ENCODE results near the gene OSBP2. TPM values are rescaled to one million over a fixed set of nuclear protein-coding genes. Genes with fewer than 3 reads are reported as not detected.

The OSBP2 gene
- polyA plus RNA-seq, 2 of the 4 experiments (the other 2 are of a cell fraction), result 2.7 to 6.0 TPM

GRCh38 chr22:30861688-30862552 lies 167.2 kb downstream of the OSBP2 start:
- no peaks in the 10 kb centered on the region for H3K9me3 ChIP-seq
- ATAC-seq (no peak), DNase-seq (ENCODE audit: low read depth in 1 of 2, low spot score in 1 of 2) (no peak), FAIRE-seq (no peak)
- WGBS (ENCODE audit: missing lambda C conversion rate), result 89% methylated on average over 12 of the region's 16 CpGs
- CTCF ChIA-PET, result interaction anchor here (0.6 kb wide), 1 partner anchor 59 kb away, joined by 3 read pairs; no protein-coding TSS in a partner anchor
- TF ChIP-seq MAFK (IDR thresholded peaks at IDR 0.05; ENCODE audit: partially characterized antibody) (no peak), GATA3 (IDR thresholded peaks at IDR 0.05; ENCODE audit: borderline replicate concordance) (no peak)
- POLR2A ChIA-PET, result no interaction called here
- no peak overlapping the region for H3K27ac ChIP-seq
- H3K4me2 ChIP-seq, result no peak overlapping the region
- no peak overlapping the region for H3K4me3 ChIP-seq
- H3K4me1 ChIP-seq, result no peaks in the 10 kb centered on the region

- WGBS (ENCODE audit: missing lambda C conversion rate), result 73% methylated on average over 14 of the region's 19 CpGs
- ATAC-seq (no peak), FAIRE-seq (no peak), DNase-seq (ENCODE audit: low read depth in 1 of 2, low spot score in 1 of 2) (no peak)
- Histone ChIP-seq H3K4me2 (no peak overlapping the region), H3K4me3 (no peak overlapping the region), H3K4me1 (no peaks in the 10 kb centered on the region), H3K27ac (no peak overlapping the region), H3K9me3 (no peaks in the 10 kb centered on the region)
- ChIA-PET CTCF (no interaction called here), POLR2A (no interaction called here)
- TF ChIP-seq ZSCAN20 (CRISPR knock-in tag; IDR thresholded peaks at IDR 0.05) (no peak), FOXS1 (CRISPR knock-in tag; IDR thresholded peaks at IDR 0.05) (no peak), ESRRA (IDR thresholded peaks at IDR 0.05; ENCODE audit: borderline replicate concordance, low read length) (no peak), HEYL (CRISPR knock-in tag; IDR thresholded peaks at IDR 0.05) (no peak), CBX8 (IDR thresholded peaks at IDR 0.05) (no peak), ZNF302 (CRISPR knock-in tag; IDR thresholded peaks at IDR 0.05) (no peak), MAZ (IDR thresholded peaks at IDR 0.05; ENCODE audit: borderline replicate concordance, low read depth, low read length) (no peak), JUNB (IDR thresholded peaks at IDR 0.05) (no peak), PBX3 (IDR thresholded peaks at IDR 0.05) (no peak), NPAS2 (CRISPR knock-in tag; IDR thresholded peaks at IDR 0.05; ENCODE audit: borderline replicate concordance) (no peak), KDM1A (IDR thresholded peaks at IDR 0.05; ENCODE audit: low read depth) (no peak), CEBPB (IDR thresholded peaks at IDR 0.05) (no peak)
These were observed 168.6 kb downstream of the OSBP2 start for GRCh38 chr22:30863081-30863833.

- FAIRE-seq (no peak), ATAC-seq (no peak), DNase-seq (ENCODE audit: low read depth in 1 of 2, low spot score in 1 of 2) (no peak)
- Histone ChIP-seq H3K9me3 (no peaks in the 10 kb centered on the region), H3K27ac (no peak overlapping the region), H3K4me1 (no peaks in the 10 kb centered on the region), H3K4me3 (no peak overlapping the region), H3K4me2 (no peak overlapping the region)
- 96% methylated on average over 14 of the region's 17 CpGs for WGBS (ENCODE audit: missing lambda C conversion rate)
- ChIA-PET POLR2A (no interaction called here), CTCF (no interaction called here)
- no peak for TF ChIP-seq RNF2 (IDR thresholded peaks at IDR 0.05; ENCODE audit: borderline replicate concordance, low read depth)
- TF ChIP-seq ATOH8 (CRISPR knock-in tag; IDR thresholded peaks at IDR 0.05; ENCODE audit: low read depth), result no peak
- no peak for TF ChIP-seq FOSB (CRISPR knock-in tag; IDR thresholded peaks at IDR 0.05)
- TF ChIP-seq CBX8 (IDR thresholded peaks at IDR 0.05), result no peak
- no peak for TF ChIP-seq NPAS2 (CRISPR knock-in tag; IDR thresholded peaks at IDR 0.05; ENCODE audit: borderline replicate concordance)
- TF ChIP-seq KDM5A (IDR thresholded peaks at IDR 0.05), result no peak
- TF ChIP-seq EP300 (IDR thresholded peaks at IDR 0.05), result no peak
- no peak for TF ChIP-seq ZSCAN20 (CRISPR knock-in tag; IDR thresholded peaks at IDR 0.05)
- TF ChIP-seq ZFP36 (IDR thresholded peaks at IDR 0.05; ENCODE audit: borderline replicate concordance, partially characterized antibody), result no peak
- no peak for TF ChIP-seq EHMT2 (IDR thresholded peaks at IDR 0.05; ENCODE audit: low read depth)
- no peak for TF ChIP-seq BHLHE40 (IDR thresholded peaks at IDR 0.05; ENCODE audit: low read depth, low read length)
- no peak for TF ChIP-seq HMGXB4 (CRISPR knock-in tag; IDR thresholded peaks at IDR 0.05; ENCODE audit: borderline replicate concordance)
These were observed 170.1 kb downstream of the OSBP2 start for GRCh38 chr22:30864441-30865420.

Data from A549 (cell line).